ENCODE data around the gene WNT9B.

The WNT9B gene

DNA sequence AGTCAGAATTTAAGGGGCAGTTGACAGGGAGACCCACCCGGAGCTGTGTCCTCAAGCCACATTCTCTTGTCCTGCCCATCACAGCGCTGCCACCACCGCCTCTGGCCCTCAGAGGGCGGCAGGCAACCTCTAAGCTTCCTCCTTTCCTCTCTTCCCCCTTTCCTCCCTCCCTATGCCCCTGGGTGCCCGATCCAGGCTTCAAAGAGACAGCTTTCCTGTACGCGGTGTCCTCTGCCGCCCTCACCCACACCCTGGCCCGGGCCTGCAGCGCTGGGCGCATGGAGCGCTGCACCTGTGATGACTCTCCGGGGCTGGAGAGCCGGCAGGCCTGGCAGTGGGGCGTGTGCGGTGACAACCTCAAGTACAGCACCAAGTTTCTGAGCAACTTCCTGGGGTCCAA is 23.5 kb downstream of the WNT9B start:
- TF ChIP-seq TAF1 (IDR thresholded peaks at IDR 0.05; ENCODE audit: borderline replicate concordance, insufficient read depth, low read length): no peak
- TF ChIP-seq, protein P1, sequence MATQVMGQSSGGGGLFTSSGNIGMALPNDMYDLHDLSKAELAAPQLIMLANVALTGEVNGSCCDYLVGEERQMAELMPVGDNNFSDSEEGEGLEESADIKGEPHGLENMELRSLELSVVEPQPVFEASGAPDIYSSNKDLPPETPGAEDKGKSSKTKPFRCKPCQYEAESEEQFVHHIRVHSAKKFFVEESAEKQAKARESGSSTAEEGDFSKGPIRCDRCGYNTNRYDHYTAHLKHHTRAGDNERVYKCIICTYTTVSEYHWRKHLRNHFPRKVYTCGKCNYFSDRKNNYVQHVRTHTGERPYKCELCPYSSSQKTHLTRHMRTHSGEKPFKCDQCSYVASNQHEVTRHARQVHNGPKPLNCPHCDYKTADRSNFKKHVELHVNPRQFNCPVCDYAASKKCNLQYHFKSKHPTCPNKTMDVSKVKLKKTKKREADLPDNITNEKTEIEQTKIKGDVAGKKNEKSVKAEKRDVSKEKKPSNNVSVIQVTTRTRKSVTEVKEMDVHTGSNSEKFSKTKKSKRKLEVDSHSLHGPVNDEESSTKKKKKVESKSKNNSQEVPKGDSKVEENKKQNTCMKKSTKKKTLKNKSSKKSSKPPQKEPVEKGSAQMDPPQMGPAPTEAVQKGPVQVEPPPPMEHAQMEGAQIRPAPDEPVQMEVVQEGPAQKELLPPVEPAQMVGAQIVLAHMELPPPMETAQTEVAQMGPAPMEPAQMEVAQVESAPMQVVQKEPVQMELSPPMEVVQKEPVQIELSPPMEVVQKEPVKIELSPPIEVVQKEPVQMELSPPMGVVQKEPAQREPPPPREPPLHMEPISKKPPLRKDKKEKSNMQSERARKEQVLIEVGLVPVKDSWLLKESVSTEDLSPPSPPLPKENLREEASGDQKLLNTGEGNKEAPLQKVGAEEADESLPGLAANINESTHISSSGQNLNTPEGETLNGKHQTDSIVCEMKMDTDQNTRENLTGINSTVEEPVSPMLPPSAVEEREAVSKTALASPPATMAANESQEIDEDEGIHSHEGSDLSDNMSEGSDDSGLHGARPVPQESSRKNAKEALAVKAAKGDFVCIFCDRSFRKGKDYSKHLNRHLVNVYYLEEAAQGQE (IDR thresholded peaks at IDR 0.05; ENCODE audit: insufficient read depth in 1 of 2, low read depth in 2 of 2, low read length in 2 of 2): no peak
- no peak for TF ChIP-seq FOXP2 (optimal IDR thresholded peaks at IDR 0.05; ENCODE audit: borderline replicate concordance, extremely low read depth, extremely low read length, insufficient read depth)
- no peak for TF ChIP-seq POLR2AphosphoS5 (IDR thresholded peaks at IDR 0.05; ENCODE audit: low read depth, low read length)
- no peak for TF ChIP-seq SIN3A (IDR thresholded peaks at IDR 0.05; ENCODE audit: borderline replicate concordance, insufficient read depth, low read length)

DNA sequence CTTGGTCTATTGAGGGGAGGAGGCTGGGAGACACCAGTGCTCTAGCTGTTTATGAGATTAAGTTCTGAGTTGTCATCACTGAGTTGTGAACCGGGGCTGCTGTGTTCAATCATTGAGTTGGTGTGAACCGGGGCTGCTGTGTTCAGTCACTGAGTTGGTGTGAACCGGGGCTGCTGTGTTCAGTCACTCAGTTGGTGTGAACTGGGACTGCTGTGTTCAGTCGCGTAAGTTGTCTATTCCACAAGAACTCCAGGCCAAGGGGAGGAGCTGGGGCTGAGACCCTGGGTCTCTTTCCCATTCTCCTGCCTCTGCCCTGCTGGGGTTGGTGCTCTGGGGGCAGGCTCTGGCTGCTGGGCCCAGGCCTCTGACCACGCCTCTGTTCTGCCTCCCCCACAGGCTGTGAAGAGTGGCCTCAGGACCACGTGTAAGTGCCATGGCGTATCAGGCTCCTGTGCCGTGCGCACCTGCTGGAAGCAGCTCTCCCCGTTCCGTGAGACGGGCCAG is 24.5 kb downstream of the WNT9B start:
- TF ChIP-seq, protein P1 (IDR thresholded peaks at IDR 0.05; ENCODE audit: insufficient read depth in 1 of 2, low read depth in 2 of 2, low read length in 2 of 2): no peak

DNA sequence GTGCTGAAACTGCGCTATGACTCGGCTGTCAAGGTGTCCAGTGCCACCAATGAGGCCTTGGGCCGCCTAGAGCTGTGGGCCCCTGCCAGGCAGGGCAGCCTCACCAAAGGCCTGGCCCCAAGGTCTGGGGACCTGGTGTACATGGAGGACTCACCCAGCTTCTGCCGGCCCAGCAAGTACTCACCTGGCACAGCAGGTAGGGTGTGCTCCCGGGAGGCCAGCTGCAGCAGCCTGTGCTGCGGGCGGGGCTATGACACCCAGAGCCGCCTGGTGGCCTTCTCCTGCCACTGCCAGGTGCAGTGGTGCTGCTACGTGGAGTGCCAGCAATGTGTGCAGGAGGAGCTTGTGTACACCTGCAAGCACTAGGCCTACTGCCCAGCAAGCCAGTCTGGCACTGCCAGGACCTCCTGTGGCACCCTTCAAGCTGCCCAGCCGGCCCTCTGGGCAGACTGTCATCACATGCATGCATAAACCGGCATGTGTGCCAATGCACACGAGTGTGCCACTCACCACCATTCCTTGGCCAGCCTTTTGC is 25.0 kb downstream of the WNT9B start:
- TF ChIP-seq POLR2AphosphoS5 (IDR thresholded peaks at IDR 0.05; ENCODE audit: low read depth, low read length) (no peak), TAF1 (IDR thresholded peaks at IDR 0.05; ENCODE audit: borderline replicate concordance, insufficient read depth, low read length) (no peak)

DNA sequence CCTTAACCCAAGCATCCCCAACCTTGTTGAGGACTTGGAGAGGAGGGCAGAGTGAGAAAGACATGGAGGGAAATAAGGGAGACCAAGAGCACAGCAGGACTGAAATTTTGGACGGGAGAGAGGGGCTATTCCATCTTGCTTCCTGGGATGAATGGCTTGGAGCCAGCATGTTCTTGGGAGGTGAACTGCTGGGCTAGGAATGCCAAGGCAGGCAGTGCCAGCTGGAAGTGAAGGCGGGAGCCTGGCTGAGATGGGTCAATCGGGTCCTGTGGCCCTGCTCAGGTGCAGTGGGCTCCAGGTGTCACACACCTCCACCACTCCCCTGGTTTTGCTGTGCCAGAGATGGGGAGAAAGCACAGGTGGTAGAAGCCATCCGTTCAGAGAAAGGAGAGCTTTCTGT is 25.5 kb downstream of the WNT9B start:
- TF ChIP-seq FOXP2 (optimal IDR thresholded peaks at IDR 0.05; ENCODE audit: borderline replicate concordance, extremely low read depth, extremely low read length, insufficient read depth): no peak
- TF ChIP-seq SIN3A (IDR thresholded peaks at IDR 0.05; ENCODE audit: borderline replicate concordance, insufficient read depth, low read length): no peak
- TF ChIP-seq, protein P1 (IDR thresholded peaks at IDR 0.05; ENCODE audit: insufficient read depth in 1 of 2, low read depth in 2 of 2, low read length in 2 of 2): no peak
- TF ChIP-seq POLR2AphosphoS5 (IDR thresholded peaks at IDR 0.05; ENCODE audit: low read depth, low read length): no peak
- no peak for TF ChIP-seq TAF1 (IDR thresholded peaks at IDR 0.05; ENCODE audit: borderline replicate concordance, insufficient read depth, low read length)

DNA sequence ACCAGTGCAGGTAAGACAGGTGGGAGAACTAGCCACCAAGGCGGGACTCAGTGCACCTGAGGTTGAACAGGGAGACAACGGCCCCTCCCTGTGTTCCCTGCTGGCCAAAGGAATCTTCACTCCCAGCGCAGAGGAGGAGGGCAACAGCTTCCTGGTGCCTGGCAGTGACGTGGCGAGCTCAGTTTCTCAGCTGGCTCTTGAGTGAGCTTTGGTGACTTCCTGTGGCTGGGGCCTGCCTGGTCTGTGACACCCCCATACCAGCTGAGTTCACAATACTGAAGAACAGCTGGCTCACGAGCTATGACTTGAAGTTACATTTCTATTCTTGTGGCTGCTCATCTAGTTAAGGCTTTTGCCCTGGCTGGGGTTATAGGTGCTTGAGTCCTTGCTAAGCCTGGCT is 26.1 kb downstream of the WNT9B start:
- no peak for TF ChIP-seq FOXP2 (optimal IDR thresholded peaks at IDR 0.05; ENCODE audit: borderline replicate concordance, extremely low read depth, extremely low read length, insufficient read depth)
- TF ChIP-seq TAF1 (IDR thresholded peaks at IDR 0.05; ENCODE audit: borderline replicate concordance, insufficient read depth, low read length): no peak
- TF ChIP-seq, protein P1 (IDR thresholded peaks at IDR 0.05; ENCODE audit: insufficient read depth in 1 of 2, low read depth in 2 of 2, low read length in 2 of 2): no peak
- TF ChIP-seq SIN3A (IDR thresholded peaks at IDR 0.05; ENCODE audit: borderline replicate concordance, insufficient read depth, low read length): no peak
- TF ChIP-seq POLR2AphosphoS5 (IDR thresholded peaks at IDR 0.05; ENCODE audit: low read depth, low read length): no peak
